Esophagus muscularis mucosa (tissue), 3 donors: ENCODE data around the gene CBR3.

Source experiments
- POLR2A ChIP-seq: fragments of 450-650 bp; IDR thresholded peaks from one replicate; pipeline ENCODE4 v1.6.1; 2017; ENCODE audit warnings: antibody characterized with exemption, moderate library complexity, mild to moderate bottlenecking, low read depth
- TF ChIP-seq, protein P1 (sequence below), 3 experiments: fragments of 200-600 bp in 2 of 3; fragments of 450-650 bp in 1 of 3; sonication (generic) in 2 of 3; IDR thresholded peaks; one replicate each; pipeline ENCODE4 v1.5.1; 2017 to 2019; ENCODE audit warnings: antibody characterized with exemption in 3 of 3, mild to moderate bottlenecking in 2 of 3, moderate library complexity in 1 of 3

DNA sequence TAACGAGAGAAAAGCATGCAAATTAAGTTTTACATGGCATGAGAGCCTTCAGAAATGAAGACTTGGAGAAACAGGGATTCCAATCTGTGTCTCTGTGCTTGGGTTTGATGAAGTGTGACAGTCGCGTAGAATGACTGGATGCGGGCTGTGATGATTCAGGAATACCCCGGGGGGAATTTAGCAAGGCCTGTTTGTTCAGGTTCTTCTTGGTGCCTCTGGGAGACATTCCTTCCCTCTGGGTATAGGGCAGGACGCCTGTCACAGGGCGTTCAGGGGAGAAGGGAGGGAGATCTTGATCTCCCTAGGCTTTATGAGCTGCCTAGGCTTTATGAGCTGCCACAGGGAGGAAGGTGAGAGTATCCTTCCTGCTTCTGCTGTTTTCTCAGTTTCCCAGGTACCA is 58.3 kb downstream of the CBR3 start:
- TF ChIP-seq, protein P1, sequence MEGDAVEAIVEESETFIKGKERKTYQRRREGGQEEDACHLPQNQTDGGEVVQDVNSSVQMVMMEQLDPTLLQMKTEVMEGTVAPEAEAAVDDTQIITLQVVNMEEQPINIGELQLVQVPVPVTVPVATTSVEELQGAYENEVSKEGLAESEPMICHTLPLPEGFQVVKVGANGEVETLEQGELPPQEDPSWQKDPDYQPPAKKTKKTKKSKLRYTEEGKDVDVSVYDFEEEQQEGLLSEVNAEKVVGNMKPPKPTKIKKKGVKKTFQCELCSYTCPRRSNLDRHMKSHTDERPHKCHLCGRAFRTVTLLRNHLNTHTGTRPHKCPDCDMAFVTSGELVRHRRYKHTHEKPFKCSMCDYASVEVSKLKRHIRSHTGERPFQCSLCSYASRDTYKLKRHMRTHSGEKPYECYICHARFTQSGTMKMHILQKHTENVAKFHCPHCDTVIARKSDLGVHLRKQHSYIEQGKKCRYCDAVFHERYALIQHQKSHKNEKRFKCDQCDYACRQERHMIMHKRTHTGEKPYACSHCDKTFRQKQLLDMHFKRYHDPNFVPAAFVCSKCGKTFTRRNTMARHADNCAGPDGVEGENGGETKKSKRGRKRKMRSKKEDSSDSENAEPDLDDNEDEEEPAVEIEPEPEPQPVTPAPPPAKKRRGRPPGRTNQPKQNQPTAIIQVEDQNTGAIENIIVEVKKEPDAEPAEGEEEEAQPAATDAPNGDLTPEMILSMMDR (IDR thresholded peaks at IDR 0.05): no peak
- TF ChIP-seq POLR2A: no peak
